DMS 273 (cell line): ENCODE measurements around the gene SMARCB1.

Source experiments
- DNase-seq: peaks from one replicate; lab custom pipeline; 2025; ENCODE audit not compliant: unreplicated experiment; lab: John Stamatoyannopoulos, UW

The SMARCB1 gene

GRCh38 chr22:23874871-23875270 is 88.1 kb downstream of the SMARCB1 start:
- DNase-seq = no peak

DNA sequence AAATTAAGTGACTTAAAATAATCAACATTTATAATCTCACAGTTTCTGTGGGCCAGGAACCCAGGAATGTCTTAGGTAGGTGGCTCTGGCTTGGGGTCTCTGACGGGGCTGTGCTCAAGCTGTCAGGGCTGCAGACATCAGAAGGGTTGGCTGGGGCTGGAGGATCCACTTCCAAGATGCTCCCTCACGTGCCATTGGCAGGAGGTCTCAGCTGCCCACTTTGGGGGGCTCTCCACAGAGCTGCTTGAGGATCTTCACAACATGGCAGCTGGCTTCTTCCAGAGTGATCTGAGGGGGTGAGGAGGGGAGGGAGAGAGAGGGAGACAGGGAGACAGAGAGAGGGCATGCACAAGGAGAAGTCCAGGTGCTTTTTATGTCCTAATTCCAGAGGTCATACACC is 89.0 kb downstream of the SMARCB1 start:
- DNase-seq = no peak

GRCh38 chr22:23877566-23877965 is 90.8 kb downstream of the SMARCB1 start:
- no peak for DNase-seq

DNA sequence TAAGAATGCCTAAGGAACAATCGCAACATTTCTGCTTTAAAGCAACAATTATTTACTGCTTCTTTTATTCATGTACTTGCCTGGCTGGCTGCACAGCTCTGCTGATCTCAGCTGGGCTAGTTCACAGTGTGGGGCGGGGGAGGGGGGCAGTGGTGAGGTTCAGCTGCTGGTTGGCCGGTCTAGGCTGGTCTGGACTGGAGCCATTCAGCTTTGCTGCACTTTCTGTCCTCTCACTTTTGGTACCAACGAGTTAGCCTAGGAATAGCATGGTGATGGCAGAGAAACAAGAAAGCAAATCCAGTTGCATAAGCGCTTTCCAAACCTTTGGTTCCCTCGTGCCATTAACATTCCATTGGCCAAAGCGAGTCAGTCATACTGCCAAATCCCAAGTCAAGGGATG is 91.5 kb downstream of the SMARCB1 start:
- DNase-seq = no peak

DNA sequence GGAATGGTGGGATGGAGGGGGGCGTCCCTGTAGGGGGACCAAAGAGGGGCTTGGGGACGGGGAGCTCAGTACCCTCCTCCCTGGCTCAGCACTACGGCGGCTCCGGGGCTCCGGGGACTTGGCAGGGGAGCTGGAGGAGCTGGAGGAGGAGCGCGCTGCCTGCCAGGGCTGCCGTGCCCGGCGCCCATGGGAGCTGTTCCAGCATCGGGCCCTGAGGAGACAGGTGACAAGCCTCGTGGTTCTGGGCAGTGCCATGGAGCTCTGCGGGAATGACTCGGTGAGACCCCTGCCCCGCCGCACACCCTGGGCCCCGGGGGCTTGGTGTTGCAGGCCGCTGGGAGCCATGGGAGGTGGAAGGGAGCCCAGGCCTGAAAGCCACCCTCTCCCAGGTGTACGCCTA is 95.6 kb downstream of the SMARCB1 start:
- no peak for DNase-seq

DNA sequence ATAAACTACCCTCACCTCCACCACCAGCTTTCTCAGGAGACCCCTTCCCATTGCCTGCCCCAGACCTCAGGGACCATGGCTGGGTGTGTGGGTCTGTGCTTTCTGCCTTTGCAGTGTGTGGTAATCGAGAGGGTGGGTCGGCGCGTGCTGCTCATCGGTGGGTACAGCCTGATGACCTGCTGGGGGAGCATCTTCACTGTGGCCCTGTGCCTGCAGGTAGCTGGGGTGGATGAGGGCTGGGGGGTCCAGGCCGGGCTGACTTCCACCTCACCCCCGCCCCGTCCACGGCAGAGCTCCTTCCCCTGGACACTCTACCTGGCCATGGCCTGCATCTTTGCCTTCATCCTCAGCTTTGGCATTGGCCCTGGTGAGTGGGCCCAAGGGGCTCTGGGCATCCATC is 96.9 kb downstream of the SMARCB1 start:
- no peak for DNase-seq

- no peak for DNase-seq
These were observed 97.4 kb downstream of the SMARCB1 start for GRCh38 chr22:23884140-23884539.
